Ishikawa (cell line): Measurements from ENCODE around the gene GSTO2.

Experiments
- CEBPB ChIP-seq: IDR thresholded peaks from 2 replicates; pipeline ENCODE4 v1.6.1; 2012
- CREB1 ChIP-seq: IDR thresholded peaks from 2 replicates; pipeline ENCODE4 v1.6.1; 2012; ENCODE audit warnings: low read depth
- EGR1 ChIP-seq: IDR thresholded peaks from 2 replicates; pipeline ENCODE4 v1.6.1; 2012
- EP300 ChIP-seq: IDR thresholded peaks from 2 replicates; pipeline ENCODE4 v1.6.1; 2012; ENCODE audit warnings: borderline replicate concordance
- FOXM1 ChIP-seq: IDR thresholded peaks from 2 replicates; pipeline ENCODE4 v1.6.1; 2012; ENCODE audit warnings: low read depth, borderline replicate concordance
- MAX ChIP-seq: IDR thresholded peaks from 2 replicates; pipeline ENCODE4 v1.6.1; 2012
- NFIC ChIP-seq: IDR thresholded peaks from 2 replicates; pipeline ENCODE4 v1.6.1; 2012
- RAD21 ChIP-seq: IDR thresholded peaks from 2 replicates; pipeline ENCODE4 v1.6.1; 2012; ENCODE audit warnings: low read depth
- REST ChIP-seq: IDR thresholded peaks from 2 replicates; pipeline ENCODE4 v1.6.1; 2012; ENCODE audit warnings: low read depth, mild to moderate bottlenecking
- TAF1 ChIP-seq: IDR thresholded peaks from 2 replicates; pipeline ENCODE4 v1.6.1; 2012; ENCODE audit warnings: low read depth, mild to moderate bottlenecking
- TCF12 ChIP-seq: IDR thresholded peaks from 2 replicates; pipeline ENCODE4 v1.6.1; 2012; ENCODE audit warnings: low read depth
- TEAD4 ChIP-seq: IDR thresholded peaks from 2 replicates; pipeline ENCODE4 v1.6.1; 2012
- USF1 ChIP-seq: IDR thresholded peaks from 2 replicates; pipeline ENCODE4 v1.6.1; 2012
- YY1 ChIP-seq: IDR thresholded peaks from 2 replicates; pipeline ENCODE4 v1.6.1; 2012; ENCODE audit warnings: low read depth
- ZBTB7A ChIP-seq: IDR thresholded peaks from 2 replicates; pipeline ENCODE4 v1.6.1; 2012; ENCODE audit warnings: low read depth

The GSTO2 gene

GRCh38 chr10:104324931-104325330 is 55.9 kb downstream of the GSTO2 start:
- TF ChIP-seq EGR1 = no peak
- no peak for TF ChIP-seq FOXM1
- TF ChIP-seq CREB1 = no peak
- no peak for TF ChIP-seq TEAD4
- TF ChIP-seq USF1 = no peak
- no peak for TF ChIP-seq ZBTB7A

DNA sequence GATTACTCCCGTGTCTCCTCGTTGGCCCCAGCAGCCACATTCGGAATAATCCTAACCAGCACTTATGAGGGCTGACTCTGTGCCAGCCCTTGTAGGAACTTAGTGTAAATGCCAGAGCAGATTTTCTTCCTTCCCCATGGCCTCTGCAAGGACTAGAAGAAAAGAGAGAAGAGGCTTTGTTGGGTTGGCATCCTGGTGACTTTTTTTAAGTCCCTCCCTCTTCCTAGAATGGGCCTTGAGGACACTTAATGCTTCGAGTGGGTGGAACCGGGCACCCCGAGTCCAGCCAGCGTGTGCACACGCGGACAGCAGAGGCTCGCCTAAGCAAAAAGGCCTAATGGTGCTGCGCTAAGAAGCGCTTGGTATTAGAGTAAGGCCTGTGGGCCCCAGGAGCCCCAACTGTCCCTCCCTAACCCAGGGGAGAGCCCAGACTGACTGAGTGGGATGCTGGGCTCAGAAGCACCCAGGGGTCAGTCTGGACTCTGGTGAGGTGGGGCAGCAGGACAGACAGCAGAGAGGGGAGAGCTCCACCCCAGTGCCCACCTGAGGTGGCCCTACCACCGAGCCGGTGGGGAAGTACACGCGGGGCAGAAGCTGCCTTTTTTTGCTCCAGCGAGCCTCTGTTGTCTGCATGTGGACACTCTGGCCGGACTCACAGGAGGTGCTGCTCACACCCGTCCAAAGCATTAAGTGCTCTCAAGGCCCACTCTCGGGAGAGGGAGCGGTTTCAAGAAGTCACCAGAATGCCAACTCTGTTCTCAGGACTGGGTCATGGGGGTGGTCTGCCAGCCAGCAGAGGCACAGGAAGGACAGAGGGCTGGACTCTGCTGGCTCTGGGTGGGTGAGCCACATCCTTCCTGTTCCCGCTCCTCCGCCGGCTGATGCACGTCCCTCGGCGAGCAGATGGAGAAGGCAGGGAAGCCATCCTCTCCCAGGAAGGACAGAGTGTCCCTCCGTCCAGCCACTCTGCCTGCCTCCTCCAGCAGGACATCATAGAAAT is 56.8 kb downstream of the GSTO2 start:
- TF ChIP-seq NFIC = no peak
- TF ChIP-seq YY1 = no peak
- TF ChIP-seq TCF12 = no peak
- no peak for TF ChIP-seq MAX
- no peak for TF ChIP-seq CEBPB
- TF ChIP-seq RAD21 = no peak
- no peak for TF ChIP-seq CREB1
- no peak for TF ChIP-seq TEAD4
- no peak for TF ChIP-seq USF1
- no peak for TF ChIP-seq ZBTB7A

- TF ChIP-seq RAD21 (no peak), CREB1 (no peak), TAF1 (no peak), EGR1 (no peak), FOXM1 (no peak), NFIC (no peak), REST (no peak), MAX (no peak), USF1 (no peak), TCF12 (no peak), TEAD4 (no peak), CEBPB (no peak), ZBTB7A (no peak)
Measured at GRCh38 chr10:104326991-104327610, 58.1 kb downstream of the GSTO2 start.

DNA sequence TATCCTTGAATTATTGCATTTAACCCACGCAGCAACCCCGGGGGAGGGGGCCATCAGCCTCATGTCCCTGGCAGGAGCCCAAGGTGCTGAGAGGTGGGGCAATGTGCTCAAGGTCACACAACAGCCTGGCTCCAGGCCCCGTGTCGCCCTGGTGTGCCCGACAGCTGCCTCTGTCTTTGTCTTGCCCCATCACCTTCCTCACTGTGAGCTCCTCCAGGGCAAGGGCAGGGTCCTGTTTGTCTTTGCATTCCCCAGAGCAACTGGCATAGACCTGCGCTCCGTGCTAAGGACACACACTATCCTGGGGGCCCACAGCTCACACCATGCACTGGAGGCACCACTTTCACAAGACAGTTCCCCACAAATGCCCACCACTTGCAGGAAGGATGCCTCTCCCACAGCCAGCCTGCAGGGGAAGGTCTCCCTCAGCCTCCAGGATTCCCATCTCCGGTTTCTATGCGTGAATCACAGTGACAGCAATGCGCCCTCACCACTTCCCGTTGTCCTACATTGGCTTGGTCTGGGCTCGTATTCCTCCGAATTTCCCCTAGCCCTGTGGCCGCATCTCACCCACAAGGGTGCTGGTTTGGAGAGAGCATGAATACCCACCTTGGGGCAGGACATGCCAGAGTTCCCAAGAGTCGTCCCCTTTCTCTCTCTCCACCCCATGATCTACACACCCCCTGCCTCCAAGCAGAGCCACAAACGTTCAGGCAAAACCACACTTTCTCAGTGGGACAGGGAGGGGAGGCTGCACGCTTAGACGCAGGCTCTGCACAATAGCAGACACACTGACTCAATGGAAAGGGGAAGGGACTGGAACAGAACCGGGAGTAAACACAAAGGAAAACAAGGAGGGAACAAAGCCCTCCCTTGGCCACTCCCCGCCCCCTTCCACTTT is 59.0 kb downstream of the GSTO2 start:
- no peak for TF ChIP-seq EP300
- TF ChIP-seq YY1 = no peak
- no peak for TF ChIP-seq MAX
- TF ChIP-seq USF1 = no peak
- TF ChIP-seq FOXM1 = no peak
- no peak for TF ChIP-seq REST
- no peak for TF ChIP-seq ZBTB7A
- TF ChIP-seq NFIC = no peak
- no peak for TF ChIP-seq CREB1
- no peak for TF ChIP-seq CEBPB
